ENCODE measurements around the gene TMEM131.
"Not testable (repeated sequence)": the region's sequence is repeated elsewhere in the genome, so short reads cannot be mapped to it uniquely, and the experiment has no call there.

Gene TMEM131

GRCh38 chr2:97910403-97911205 lies 85.1 kb downstream of the TMEM131 start:
- no peak for DNase-seq

- no peak for DNase-seq
Measured at GRCh38 chr2:97908208-97908676, 87.5 kb downstream of the TMEM131 start.

- no peak for DNase-seq
Measured at GRCh38 chr2:97907369-97908100, 88.2 kb downstream of the TMEM131 start.

DNA sequence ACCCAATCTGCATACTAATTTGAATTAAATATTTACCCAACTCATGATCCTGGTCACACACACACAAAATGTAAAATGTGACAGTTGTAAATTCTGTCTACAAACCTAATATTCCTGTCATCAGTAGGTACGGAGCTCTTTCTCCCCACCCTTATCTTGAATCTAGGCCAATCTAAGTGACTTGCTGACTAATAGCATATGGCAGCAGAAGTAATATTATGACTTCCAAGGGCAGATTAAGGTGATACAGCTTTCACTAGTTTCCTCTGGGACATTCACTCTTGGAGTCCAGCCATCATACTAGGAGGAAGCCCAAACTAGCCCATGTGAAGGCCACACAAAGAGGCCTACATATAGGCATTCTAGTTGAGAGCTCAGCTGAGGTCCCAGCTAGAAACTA lies 89.4 kb downstream of the TMEM131 start:
- no peak for DNase-seq

GRCh38 chr2:97905294-97905693 lies 90.5 kb downstream of the TMEM131 start:
- DNase-seq: no peak

- DNase-seq: no peak
Measured at GRCh38 chr2:97901862-97902261, 93.9 kb downstream of the TMEM131 start.

- DNase-seq: no peak
Measured at GRCh38 chr2:97900806-97901205, 94.9 kb downstream of the TMEM131 start.

- not testable (repeated sequence) for DNase-seq
Measured at GRCh38 chr2:97893042-97893441, 102.7 kb downstream of the TMEM131 start.

DNA sequence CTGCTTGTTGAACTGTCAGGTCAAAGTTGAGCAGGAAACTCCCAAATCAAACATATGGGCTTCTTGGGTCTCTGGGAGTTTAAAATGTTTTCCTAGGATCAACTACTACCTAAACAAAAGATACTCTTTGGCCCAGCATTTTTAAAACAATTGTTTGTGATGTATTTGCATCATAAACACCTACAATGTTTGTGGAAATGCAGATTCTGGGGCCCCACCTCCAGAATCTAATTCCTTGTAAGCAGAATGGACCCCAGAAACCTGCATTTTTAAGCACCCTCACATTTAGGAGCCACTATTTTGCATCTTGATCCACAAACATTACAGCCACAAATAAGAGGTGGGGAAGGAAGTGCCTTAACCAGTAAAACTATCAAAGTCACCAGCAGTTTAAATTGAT lies 104.1 kb downstream of the TMEM131 start:
- no peak for DNase-seq

- DNase-seq: no peak
Measured at GRCh38 chr2:97889156-97889555, 106.6 kb downstream of the TMEM131 start.

DNA sequence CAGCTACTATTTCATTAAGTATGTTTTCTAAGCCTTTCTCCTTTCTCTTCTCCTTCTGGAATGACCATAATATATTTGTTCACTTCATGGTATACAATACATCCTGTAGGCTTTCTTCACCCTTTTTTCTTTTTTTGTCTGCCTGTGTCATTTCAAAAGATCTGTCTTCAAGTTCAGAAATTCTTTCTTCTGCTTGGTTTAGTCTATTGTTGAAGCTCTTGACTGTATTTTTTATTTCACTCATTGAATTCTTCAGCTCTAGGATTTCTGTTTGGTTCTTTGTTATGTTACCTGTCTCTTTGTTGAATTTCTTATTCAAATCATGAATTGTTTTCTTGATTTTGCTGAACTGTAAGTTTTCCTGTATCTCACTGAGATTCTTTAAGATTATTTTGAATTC lies 109.9 kb downstream of the TMEM131 start:
- DNase-seq: no peak

DNA sequence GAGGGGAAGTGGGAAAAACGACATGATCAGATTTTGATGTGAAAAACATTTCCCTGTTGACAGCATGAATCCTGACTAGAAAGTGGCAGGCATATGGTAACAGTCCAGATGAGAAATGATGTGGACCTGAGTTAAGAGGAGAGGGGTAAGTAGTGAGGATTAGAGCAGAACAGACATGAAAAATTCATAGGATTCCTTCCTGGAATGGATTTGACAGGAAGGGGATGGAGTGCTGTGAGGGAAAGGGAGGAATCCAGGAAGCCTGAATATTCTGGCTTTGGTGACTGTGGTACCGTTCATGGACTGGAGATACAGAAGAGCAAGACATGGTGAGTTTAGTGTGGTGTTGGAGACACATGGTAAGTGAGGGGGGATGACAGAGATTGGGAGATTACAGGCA lies 115.4 kb downstream of the TMEM131 start:
- no peak for DNase-seq

GRCh38 chr2:97878865-97879264 lies 116.9 kb downstream of the TMEM131 start:
- no peak for DNase-seq

DNA sequence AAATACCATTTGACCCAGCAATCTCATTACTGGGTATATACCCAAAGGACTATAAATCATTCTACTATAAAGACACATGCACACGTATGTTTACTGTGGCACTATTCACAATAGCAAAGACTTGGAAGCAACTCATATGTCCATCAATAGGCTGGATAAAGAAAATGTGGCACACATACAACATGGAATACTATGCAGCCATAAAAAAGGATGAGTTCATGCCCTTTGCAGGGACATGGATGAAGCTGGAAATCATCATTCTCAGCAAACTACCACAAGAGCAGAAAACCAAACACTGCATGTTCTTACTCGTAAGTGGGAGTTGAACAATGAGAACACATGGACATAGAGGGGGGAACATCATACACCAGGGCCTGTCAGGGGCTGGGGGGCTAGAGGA lies 117.4 kb downstream of the TMEM131 start:
- DNase-seq: not testable (repeated sequence)

- DNase-seq: no peak
Measured at GRCh38 chr2:97871096-97871780, 124.5 kb downstream of the TMEM131 start.

DNA sequence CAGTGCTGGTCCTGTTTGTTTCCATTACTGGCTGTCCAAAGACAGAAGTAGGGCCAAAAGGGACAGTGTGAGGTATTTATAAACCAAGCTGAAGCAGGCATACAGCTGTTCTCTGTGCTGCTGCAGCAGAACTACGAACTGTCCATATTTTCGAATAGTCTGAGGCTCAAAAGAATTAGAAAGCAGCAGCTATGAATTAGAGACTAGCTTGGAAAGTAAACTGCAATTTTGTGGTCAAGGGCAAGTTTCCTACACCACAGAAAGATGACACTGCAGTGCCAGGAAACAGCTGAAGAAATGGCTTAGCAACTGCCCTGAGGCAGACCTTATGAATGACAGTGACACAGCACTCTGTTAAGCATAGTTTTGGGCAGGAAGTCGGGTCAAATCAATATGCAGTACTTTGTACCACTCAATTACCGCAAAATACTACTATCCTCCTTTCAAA lies 125.3 kb downstream of the TMEM131 start:
- peak; percentile 60 for DNase-seq

DNA sequence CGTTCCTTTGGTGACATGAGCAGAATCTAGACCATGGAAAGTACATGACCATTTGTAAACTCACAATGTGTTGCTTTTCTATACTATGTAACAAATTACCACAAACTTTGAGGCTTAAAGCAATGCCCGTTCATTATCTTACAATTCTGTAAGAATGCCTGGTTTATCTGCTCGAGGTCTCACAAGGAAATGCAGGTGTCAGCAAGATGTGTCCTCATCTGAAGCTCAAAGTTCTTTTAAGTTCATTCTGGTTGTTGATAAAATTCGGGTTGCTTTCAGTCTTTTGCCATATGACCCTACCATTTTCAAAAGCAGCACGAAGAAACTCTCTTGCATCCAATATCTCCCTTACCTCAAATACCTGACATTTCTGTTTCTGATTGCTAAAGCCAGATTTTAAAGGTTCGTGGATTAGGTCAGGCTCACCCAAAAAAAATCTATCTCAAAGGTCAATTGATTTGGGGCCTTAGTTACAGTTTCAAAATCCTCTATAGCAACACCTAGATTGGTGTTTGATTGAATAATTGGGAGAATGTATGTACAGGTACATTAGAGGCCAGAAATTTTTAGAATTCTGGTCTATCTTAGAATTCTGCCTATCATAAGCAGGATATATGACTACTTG lies 125.9 kb downstream of the TMEM131 start:
- no peak for DNase-seq

- no peak for DNase-seq
Measured at GRCh38 chr2:97868986-97869721, 126.6 kb downstream of the TMEM131 start.

DNA sequence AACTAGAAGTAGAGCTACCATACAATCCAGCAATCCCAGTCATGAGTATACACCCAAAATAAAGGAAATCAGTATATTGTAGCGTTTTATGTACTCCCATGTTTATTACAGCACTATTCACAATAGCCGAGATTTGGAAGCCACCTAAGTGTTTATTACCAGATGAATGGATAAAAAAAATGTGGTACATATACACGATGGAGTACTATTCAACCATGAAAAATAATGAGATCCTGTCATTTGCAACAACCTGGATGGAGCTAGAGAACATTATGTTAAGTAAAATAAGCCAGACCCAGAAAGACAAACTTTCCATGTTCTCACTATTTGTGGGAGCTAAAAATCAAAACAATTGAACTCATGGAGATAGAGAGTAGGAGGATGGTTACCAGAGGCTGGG lies 131.9 kb downstream of the TMEM131 start:
- no peak for DNase-seq

GRCh38 chr2:97861177-97861576 lies 134.6 kb downstream of the TMEM131 start:
- DNase-seq: no peak

DNA sequence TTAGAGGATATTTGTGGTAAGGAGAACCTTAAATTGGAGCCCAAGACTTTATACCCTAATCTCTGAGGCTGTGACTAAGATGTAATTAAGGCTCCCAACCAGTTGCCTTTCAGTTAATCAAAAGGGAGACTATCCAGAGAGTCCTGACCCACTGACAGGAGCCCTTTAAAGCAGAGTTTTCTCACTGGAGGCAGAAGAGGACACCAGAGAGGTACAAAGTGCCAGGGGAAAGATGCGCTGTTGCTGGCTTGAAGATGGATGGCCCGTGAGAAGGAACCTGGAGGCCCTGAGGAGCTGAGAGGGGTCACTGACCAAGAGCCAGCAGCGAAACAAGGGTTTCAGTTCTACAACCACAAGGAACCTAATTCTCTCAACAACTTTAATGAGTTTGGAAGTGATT lies 137.3 kb downstream of the TMEM131 start:
- DNase-seq: no peak

- DNase-seq: no peak
Measured at GRCh38 chr2:97857553-97857952, 138.2 kb downstream of the TMEM131 start.

All from NK-92 treated with Interleukin-12 subunit alpha and Interleukin-12 subunit beta, amount 100 ng/mL, for 24 hours (cell line).